Nephron progenitor cell (in vitro differentiated cells): Measurements from ENCODE around the gene PLCH2.

Experiments used
- DNase-seq: peaks from one replicate; pipeline ENCODE4 v3.0.0; 2021
- H3K27ac Mint-ChIP-seq: 2 replicates; pipeline ENCODE4 v1.8.0; 2021; ENCODE audit warnings: mild to moderate bottlenecking, moderate library complexity, mixed read lengths
- H3K27me3 Mint-ChIP-seq: 2 replicates; pipeline ENCODE4 v1.8.0; 2021; ENCODE audit warnings: mild to moderate bottlenecking, low read depth, mixed read lengths; ENCODE audit not compliant: poor library complexity
- H3K36me3 Mint-ChIP-seq: 2 replicates; pipeline ENCODE4 v1.8.0; 2021; ENCODE audit warnings: low read depth, mixed read lengths
- H3K4me1 Mint-ChIP-seq: 2 replicates; pipeline ENCODE4 v1.8.0; 2021; ENCODE audit warnings: mixed read lengths
- H3K4me3 Mint-ChIP-seq: 2 replicates; pipeline ENCODE4 v1.8.0; 2021; ENCODE audit warnings: mild to moderate bottlenecking, moderate library complexity, mixed read lengths
- H3K9me3 Mint-ChIP-seq: 2 replicates; pipeline ENCODE4 v1.8.0; 2021; ENCODE audit warnings: mild to moderate bottlenecking, moderate library complexity, mixed read lengths
- TF ChIP-seq, protein P1 (sequence below): fragments of 200-600 bp; sonication (generic); IDR thresholded peaks from 2 replicates; pipeline ENCODE4 v1.5.0; 2021; ENCODE audit warnings: antibody characterized with exemption

Gene PLCH2

DNA sequence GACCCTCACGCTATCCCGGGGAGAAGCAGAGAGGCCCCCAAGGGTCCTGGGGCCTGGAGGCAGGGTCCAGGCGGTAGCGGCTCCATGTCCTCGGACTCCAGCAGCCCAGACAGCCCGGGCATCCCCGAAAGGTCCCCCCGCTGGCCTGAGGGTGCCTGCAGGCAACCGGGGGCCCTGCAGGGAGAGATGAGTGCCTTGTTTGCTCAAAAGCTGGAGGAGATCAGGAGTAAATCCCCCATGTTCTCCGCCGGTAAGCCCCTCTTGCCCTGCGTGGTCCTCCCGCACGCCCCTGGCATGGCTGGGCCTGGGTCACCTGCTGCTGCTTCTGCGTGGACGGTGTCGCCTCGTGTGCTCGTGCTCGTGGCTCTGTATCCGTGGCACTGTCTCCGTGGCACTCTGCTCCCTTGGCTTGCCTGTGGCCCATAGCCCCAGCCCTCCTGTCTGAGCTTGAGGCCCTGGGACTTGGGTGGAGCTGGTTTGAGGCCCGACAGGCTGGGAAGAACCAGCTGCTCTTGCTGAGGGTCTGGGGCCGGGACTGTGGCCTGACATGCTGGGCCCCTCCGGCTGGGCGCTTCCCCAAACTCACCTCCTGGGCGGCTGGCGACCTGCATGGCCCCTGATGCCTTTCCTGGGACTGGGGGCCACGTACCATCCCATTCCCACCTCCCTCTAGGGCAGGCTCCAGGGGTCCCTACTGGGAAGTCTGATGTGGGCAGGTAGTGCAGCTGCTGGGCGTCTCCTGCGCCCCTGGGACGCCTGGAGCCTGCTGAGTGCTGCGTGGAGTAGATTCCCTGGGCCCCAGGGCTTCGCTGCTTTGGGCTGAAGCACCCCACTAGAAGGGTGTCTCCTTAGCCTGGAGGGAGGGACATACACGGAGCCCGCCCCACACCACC is 26.8 kb downstream of the PLCH2 start:
- DNase-seq: no peak
- H3K9me3 Mint-ChIP-seq: no peaks in the 10 kb centered on the region
- H3K4me3 Mint-ChIP-seq: no peak overlapping the region
- no peaks in the 10 kb centered on the region for H3K4me1 Mint-ChIP-seq
- no peaks in the 10 kb centered on the region for H3K36me3 Mint-ChIP-seq
- TF ChIP-seq, protein P1, sequence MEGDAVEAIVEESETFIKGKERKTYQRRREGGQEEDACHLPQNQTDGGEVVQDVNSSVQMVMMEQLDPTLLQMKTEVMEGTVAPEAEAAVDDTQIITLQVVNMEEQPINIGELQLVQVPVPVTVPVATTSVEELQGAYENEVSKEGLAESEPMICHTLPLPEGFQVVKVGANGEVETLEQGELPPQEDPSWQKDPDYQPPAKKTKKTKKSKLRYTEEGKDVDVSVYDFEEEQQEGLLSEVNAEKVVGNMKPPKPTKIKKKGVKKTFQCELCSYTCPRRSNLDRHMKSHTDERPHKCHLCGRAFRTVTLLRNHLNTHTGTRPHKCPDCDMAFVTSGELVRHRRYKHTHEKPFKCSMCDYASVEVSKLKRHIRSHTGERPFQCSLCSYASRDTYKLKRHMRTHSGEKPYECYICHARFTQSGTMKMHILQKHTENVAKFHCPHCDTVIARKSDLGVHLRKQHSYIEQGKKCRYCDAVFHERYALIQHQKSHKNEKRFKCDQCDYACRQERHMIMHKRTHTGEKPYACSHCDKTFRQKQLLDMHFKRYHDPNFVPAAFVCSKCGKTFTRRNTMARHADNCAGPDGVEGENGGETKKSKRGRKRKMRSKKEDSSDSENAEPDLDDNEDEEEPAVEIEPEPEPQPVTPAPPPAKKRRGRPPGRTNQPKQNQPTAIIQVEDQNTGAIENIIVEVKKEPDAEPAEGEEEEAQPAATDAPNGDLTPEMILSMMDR: no peak
- no peak overlapping the region for H3K27ac Mint-ChIP-seq
- H3K27me3 Mint-ChIP-seq: no peaks in the 10 kb centered on the region

DNA sequence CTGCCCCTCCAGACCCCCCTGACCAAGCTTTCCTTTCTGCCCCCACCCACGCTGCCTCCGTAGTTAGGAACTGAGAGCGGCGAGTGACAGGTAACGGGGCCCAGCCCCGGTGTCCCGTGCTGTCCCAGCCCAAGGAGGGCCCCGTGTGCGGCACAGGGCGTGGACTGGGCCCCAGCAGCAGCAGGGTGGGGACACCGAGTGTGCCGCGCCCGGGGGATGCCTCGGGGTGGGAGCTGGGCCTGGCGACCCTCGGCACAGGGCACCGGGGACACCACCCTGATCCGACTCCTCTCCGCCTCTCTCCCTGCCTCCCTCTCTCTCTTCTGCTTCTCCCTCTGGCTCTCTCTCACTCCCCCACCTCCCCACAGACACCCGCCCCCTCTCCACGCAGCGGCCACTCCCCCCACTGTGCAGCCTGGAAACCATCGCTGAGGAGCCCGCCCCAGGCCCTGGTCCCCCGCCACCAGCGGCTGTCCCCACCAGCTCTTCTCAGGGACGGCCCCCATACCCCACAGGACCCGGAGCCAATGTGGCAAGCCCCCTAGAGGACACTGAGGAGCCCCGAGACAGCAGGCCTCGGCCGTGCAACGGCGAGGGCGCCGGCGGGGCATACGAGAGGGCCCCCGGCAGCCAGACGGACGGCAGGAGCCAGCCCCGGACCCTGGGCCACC is 27.6 kb downstream of the PLCH2 start:
- no peak for DNase-seq
- no peaks in the 10 kb centered on the region for H3K27me3 Mint-ChIP-seq
- H3K36me3 Mint-ChIP-seq: no peaks in the 10 kb centered on the region
- TF ChIP-seq, protein P1: no peak
- H3K9me3 Mint-ChIP-seq: no peaks in the 10 kb centered on the region
- H3K4me1 Mint-ChIP-seq: no peaks in the 10 kb centered on the region
- no peak overlapping the region for H3K27ac Mint-ChIP-seq
- no peak overlapping the region for H3K4me3 Mint-ChIP-seq

DNA sequence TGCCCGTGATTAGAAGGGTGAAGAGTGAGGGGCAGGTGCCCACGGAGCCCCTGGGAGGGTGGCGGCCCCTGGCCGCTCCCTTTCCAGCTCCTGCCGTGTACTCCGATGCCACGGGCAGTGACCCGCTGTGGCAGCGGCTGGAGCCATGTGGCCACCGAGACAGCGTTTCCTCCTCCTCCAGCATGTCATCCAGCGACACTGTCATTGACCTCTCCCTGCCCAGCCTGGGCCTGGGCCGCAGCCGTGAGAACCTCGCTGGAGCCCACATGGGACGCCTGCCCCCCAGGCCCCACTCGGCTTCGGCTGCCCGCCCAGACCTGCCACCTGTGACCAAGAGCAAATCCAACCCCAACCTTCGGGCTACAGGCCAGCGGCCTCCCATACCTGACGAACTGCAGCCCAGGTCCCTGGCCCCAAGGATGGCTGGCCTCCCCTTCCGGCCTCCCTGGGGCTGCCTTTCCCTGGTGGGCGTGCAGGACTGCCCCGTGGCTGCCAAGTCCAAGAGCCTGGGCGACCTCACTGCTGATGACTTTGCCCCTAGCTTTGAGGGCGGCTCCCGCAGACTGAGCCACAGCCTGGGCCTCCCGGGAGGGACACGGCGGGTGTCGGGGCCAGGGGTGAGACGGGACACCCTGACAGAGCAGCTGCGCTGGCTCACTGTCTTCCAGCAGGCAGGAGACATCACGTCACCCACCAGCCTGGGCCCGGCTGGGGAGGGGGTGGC is 28.3 kb downstream of the PLCH2 start:
- Mint-ChIP-seq H3K27me3 (no peaks in the 10 kb centered on the region), H3K4me1 (no peaks in the 10 kb centered on the region), H3K27ac (no peak overlapping the region), H3K4me3 (no peak overlapping the region), H3K9me3 (no peaks in the 10 kb centered on the region), H3K36me3 (no peaks in the 10 kb centered on the region)
- DNase-seq: no peak
- TF ChIP-seq, protein P1: no peak

DNA sequence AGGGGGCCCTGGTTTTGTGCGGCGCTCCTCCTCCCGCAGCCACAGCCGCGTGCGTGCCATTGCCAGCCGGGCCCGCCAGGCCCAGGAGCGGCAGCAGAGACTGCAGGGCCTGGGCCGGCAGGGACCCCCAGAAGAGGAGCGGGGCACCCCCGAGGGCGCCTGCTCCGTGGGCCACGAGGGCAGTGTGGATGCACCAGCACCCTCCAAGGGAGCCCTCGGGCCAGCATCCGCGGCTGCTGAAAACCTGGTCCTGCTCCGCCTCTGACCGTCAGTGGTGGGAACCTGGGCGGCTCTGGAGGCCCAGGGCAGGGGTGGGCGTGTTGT is 28.8 kb downstream of the PLCH2 start:
- Mint-ChIP-seq H3K27me3 (no peaks in the 10 kb centered on the region), H3K9me3 (no peaks in the 10 kb centered on the region), H3K4me3 (no peak overlapping the region), H3K36me3 (no peaks in the 10 kb centered on the region), H3K4me1 (no peaks in the 10 kb centered on the region), H3K27ac (no peak overlapping the region)
- TF ChIP-seq, protein P1: no peak
- no peak for DNase-seq

DNA sequence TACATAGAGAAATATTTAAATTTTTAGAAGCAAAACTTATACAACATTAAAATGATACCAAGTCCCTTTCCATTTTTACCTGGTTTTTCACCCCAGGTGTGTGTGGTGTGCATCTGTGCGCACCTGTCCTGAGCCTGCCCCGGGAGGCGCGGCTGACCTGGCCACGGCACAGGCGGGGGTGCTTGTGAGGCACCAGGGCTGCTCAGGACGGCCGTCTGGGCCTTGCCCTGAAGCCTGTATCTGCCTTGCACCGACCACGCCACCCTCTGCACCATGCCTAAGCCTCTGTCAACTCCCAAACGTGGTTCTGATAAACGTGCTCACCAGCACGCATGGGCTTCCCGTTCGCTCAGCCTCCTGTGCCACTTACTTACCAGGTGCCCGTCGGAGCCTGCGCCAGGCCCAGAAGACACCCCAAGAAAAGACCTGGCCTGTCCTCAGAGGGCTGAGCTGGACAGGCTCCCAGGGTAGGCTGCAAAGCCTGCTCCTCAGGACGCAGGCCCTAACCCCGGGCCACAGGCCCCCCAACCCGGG is 29.4 kb downstream of the PLCH2 start:
- Mint-ChIP-seq H3K27me3 (no peaks in the 10 kb centered on the region), H3K36me3 (no peaks in the 10 kb centered on the region), H3K4me1 (no peaks in the 10 kb centered on the region), H3K27ac (no peak overlapping the region), H3K4me3 (no peak overlapping the region), H3K9me3 (no peaks in the 10 kb centered on the region)
- TF ChIP-seq, protein P1: no peak
- DNase-seq: no peak
